Stimulated activated CD8-positive, alpha-beta memory T cell treated with anti-CD3 and anti-CD28 coated beads, Interleukin-4, amount 100 ng/mL, for 4 hours (primary cell): Measurements from ENCODE around the gene RAB3D.
A peak's percentile ranks its signal among the peaks of the same experiment; 100 is the strongest.

Source experiments
- DNase-seq, 2 donors: peaks; one replicate each; pipeline ENCODE4 v3.0.0-alpha.2; 2020; ENCODE audit warnings: low read depth in 2 of 2, low spot score in 1 of 2

Gene RAB3D

DNA sequence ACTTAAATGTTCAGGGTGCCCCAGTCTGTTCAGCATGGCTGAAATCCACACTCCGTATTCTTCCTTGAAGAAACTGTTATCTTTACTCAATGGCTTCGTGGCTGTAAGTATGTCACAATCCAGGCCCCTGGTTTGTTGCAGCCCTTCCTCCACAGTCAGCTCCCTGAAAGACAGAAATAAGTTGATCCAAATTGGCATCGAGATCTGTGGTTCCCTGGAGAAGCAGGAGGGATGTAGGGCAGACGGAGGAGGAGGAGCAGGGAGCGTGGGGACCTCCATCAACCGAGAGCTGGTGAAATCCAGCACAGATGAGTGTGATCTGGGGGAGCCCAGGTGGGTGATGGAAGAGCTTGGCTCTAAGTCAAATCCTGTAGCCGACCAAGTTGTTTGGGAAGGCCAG lies 43.2 kb downstream of the RAB3D start:
- no peak for DNase-seq

DNA sequence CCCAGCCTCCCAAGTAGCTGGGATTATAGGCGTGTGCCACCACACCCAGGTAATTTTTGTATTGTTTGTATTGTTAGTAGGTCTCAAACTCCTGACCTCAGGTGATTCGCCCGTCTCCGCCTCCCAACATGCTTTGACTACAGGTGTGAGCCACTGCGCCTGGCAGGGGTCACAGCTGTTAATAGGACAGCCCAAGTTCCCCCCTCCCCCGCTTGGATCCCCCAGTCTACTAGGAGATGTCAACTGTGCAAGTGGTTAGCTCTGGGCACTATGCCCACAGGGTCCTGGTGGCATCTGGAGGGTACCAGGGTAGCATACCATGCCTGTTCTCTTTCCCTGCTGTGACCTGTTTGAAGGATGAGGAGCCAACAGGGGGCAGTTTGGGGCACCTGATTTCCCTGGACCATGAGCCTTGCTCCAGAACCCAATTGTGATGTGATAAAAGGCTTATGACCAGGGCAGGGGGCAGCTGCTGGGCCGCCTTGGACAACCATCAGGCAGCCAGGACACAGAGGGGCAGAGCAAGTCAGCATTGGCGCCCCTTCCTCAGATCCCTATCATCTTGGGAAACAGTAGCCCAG lies 43.7 kb downstream of the RAB3D start, which contains the start of gene TSPAN16:
Gene TSPAN16, plus strand, starts transcription at position 496 of the 581 bp plus-strand sequence. CDS start 138 bp downstream, outside the sequence.
- no peak for DNase-seq

- no peak for DNase-seq
Measured at GRCh38 chr19:11295180-11295579, 44.3 kb downstream of the RAB3D start.

DNA sequence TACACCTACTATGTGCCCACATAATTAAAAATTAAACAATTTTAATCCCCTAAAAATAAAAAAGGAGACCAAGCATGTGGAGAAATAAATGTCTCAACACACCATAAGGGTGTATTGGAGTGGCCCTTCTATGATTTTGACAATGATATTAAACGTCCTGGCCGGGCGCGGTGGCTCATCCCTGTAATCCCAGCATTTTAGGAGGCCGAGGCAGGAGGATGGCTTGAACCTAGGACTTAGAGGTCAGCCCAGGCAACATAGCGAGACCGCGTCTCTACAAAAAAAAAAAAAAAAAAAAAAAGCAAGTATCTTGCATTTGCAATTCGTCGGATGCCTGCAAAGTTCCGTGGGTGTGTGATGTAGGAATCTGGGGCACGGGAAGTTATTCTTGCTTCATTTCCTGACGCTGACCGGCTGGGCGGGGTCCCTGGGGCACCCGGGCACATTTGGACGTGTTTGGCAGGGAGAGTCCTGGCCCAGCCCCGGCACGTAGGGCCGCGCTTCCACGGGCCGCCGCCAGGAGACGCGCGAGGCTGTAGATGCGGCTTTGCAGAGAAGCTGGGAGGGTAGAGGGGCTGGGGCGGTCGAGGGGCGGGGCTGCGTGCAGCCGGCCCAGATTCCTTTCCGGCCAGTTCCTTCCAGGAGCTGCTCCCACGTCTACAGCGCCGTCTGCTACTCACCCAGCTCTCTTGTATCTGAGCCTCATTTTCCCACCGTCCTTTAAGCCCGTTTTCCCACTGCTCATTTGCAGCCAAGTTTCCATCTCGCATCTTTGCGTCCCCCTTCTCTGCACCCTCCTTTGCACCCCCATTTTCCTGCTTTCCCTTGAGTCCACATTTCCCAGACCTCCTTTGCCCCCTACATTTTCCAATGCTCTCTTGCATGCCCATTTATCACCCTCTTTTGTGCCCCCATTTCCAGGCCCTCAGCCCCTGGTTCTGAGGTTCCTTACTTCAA lies 45.7 kb downstream of the RAB3D start:
- DNase-seq = peak; percentile 43 to 61

DNA sequence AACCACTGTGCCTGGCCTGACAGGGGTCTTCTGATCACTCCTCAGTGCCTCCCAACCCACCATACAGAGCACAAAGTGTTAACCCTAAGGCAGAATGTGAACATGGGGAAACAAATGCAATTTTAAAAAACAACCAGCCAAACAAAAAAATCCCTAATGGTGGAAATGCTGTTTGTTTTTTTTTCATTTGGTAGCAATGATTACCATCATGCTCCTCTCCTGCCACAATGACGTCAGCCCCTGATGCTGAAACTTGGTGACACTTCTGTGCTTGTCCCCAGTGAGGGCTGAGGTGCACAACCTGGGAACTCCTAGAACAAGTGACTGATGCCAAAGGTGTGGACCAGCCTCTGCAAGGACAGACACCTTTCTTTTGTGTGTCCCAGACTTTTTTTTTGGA lies 47.5 kb downstream of the RAB3D start:
- no peak for DNase-seq

DNA sequence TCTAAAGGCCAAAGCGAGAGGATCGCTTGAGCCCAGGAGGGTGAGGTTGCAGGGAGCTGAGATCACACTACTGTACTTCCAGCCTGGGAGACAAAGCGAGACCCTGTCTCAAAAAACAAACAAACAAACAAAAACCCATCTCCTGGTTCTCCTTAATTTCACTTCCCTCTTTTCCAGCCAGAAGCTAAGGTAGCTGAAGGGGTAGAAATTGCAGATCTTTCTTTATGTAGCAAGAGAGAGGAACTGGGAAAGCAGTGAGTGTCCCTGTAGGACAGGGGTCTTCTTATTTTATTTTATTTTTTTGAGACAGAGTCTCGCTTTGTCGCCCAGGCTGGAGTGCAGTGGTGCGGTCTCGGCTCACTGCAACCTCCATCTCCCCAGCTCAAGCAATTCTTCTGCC lies 48.0 kb downstream of the RAB3D start:
- DNase-seq = no peak

DNA sequence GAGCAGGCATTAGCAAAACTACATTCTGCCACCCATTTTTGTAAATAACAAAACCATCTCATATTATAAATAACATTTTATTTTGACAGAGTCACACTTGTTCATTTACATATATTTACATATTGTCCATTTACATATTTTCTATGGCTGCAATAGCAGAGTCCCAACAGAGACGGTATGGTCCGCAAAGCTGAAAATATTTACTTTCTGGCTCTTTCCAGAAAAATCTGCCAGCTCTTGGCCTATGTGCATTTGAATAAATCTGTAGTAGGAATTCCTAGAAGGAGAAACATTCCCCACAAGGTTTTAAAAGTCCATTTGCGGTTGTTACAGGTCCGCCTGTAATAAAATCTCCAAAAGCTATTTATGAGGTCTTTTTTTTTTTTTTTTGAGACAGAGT lies 49.2 kb downstream of the RAB3D start:
- no peak for DNase-seq

- no peak for DNase-seq
Measured at GRCh38 chr19:11288349-11288748, 51.1 kb downstream of the RAB3D start.

GRCh38 chr19:11286312-11286974 lies 53.0 kb downstream of the RAB3D start:
- DNase-seq = no peak

GRCh38 chr19:11284515-11284914 lies 54.9 kb downstream of the RAB3D start:
- no peak for DNase-seq

DNA sequence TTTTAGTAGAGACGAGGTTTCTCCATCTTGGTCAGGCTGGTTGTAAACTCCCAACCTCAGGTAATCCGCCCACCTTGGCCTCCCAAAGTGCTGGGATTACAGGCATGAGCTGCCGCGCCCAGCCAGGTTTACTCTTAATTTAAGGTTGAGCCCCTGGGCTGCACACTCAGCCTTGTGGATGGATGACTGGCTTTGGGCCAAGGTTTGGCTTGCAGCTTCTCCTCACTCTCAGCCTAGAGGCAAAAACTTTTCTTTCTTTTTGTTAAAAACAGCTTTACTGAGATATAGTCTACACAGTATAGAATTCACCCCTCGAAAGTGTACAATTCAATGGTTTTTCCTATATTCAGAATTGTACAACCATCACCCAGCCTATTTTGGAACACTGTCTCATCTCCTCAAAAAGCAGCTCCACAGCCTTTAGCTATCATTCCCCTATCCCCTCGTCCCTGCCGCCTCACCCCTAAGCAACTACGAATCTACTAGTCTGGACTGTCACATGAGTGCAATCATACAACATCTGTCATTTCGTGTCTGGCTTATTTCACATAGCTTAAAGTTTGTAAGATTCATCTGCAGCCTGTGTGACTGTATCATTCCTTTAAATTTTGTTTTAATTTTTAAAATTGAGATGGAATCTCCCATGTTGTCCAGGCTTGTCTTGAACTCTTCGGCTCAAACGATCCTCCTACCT lies 58.0 kb downstream of the RAB3D start:
- DNase-seq = no peak

- DNase-seq = no peak
Measured at GRCh38 chr19:11279505-11280236, 59.8 kb downstream of the RAB3D start.

- DNase-seq = no peak
Measured at GRCh38 chr19:11278670-11279069, 60.8 kb downstream of the RAB3D start.

GRCh38 chr19:11274533-11275086 lies 64.8 kb downstream of the RAB3D start:
- DNase-seq = no peak

DNA sequence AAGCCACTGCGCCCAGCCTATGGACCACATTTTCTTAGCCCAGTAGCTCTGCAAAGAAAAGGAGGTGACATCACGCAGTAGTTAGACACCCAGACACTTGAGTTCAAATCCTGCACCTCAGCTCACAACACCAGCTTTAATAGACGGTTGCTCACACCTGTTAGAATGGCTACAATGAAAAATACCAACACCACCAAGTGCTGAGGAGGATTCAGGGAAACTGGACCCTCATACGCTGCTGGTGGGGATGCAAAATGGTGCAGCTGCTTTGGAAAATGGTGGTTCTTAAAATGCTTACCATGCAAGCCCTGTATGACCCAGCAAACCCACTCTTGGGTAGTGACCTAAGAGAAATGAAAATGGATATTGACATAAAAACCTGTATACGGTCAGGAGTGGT lies 65.5 kb downstream of the RAB3D start:
- no peak for DNase-seq

DNA sequence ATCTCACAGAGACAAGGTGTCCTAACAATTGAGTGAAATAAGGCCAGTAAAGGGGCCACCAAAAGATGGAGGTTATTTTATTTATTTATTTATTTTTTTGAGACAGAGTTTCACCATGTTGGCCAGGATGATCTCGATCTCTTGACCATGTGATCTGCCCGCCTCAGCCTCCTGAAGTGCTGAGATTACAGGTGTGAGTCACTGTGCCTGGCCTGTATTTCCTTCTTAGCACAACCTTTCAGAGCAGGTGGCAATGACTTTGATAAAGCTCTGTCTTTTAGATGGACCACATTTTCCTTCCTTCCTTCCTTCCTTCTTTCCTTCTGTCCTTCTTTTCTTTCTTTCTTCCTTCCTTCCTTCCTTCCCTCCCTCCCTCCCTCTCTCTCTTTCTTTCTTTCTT lies 66.2 kb downstream of the RAB3D start:
- no peak for DNase-seq
